GM12875 (cell line): ENCODE measurements around the gene SLF1.

Experiments
- H3K4me3 ChIP-seq: one replicate; pipeline ENCODE4 v1.5.1; 2011; ENCODE audit warnings: low read depth, low read length, control low read depth
- TF ChIP-seq, protein P1 (sequence below): IDR thresholded peaks from 2 replicates; pipeline ENCODE4 v1.5.1; 2011; ENCODE audit warnings: low read depth, mild to moderate bottlenecking, control low read depth, inconsistent platforms, low read length, moderate library complexity, borderline replicate concordance; ENCODE audit not compliant: insufficient read depth

SLF1 gene

DNA sequence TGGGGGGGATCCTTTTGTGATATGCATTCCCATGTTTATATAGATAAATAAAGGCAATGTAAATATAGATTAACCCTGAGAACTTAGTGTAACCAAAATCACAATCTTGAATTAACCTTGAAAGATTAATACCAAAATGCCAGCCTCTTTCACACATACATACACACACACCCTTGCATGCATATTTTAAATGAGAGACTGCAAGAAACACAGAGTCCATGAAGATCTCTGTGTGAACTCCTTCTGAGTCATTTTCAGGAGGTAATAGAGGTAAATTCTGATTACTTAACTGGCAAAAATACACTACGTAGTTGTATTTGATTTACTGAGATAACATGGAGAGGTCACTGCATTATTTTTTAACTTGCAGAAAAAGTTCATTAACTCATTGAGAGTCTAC, 118.0 kb downstream of the SLF1 start:
- no peak overlapping the region for H3K4me3 ChIP-seq
- TF ChIP-seq, protein P1, sequence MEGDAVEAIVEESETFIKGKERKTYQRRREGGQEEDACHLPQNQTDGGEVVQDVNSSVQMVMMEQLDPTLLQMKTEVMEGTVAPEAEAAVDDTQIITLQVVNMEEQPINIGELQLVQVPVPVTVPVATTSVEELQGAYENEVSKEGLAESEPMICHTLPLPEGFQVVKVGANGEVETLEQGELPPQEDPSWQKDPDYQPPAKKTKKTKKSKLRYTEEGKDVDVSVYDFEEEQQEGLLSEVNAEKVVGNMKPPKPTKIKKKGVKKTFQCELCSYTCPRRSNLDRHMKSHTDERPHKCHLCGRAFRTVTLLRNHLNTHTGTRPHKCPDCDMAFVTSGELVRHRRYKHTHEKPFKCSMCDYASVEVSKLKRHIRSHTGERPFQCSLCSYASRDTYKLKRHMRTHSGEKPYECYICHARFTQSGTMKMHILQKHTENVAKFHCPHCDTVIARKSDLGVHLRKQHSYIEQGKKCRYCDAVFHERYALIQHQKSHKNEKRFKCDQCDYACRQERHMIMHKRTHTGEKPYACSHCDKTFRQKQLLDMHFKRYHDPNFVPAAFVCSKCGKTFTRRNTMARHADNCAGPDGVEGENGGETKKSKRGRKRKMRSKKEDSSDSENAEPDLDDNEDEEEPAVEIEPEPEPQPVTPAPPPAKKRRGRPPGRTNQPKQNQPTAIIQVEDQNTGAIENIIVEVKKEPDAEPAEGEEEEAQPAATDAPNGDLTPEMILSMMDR, result no peak

- no peak overlapping the region for H3K4me3 ChIP-seq
- TF ChIP-seq, protein P1, result no peak
These were observed 121.8 kb downstream of the SLF1 start for GRCh38 chr5:94740286-94740685.

DNA sequence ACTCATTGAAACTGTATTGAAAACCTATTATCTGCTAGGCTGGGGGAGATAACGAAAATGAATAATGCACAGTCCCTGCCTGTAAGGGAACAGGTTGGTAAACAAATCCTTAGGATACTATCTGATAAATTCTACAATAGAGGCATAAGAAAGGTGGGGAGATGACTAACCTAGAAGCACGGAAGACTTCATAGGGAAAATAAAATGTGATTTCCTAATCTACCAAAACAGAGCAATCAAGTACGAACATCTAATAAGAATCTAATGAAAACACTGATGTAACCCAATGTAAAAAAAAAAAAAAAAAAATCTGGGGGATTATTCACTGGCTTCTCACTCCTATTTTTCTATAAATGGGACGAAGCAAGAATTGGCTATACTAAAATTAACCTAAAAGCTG, 124.4 kb downstream of the SLF1 start:
- H3K4me3 ChIP-seq, result no peak overlapping the region
- TF ChIP-seq, protein P1, result no peak

GRCh38 chr5:94744906-94745305, 126.4 kb downstream of the SLF1 start:
- H3K4me3 ChIP-seq, result no peak overlapping the region
- TF ChIP-seq, protein P1, result no peak

- no peak overlapping the region for H3K4me3 ChIP-seq
These were observed 127.6 kb downstream of the SLF1 start for GRCh38 chr5:94745786-94746730.

GRCh38 chr5:94746731-94747124, 128.3 kb downstream of the SLF1 start:
- H3K4me3 ChIP-seq, result no peak overlapping the region
- TF ChIP-seq, protein P1, result no peak

More at GRCh38 chr5:94745786-94746730, 127.6 kb downstream of the SLF1 start:
- TF ChIP-seq, protein P1, result no peak
